Testis (tissue), 3 donors: ENCODE measurements around the gene MED13. TPM values are rescaled to one million over a fixed set of nuclear protein-coding genes. Genes with fewer than 3 reads are reported as not detected.

Experiments used
- DNase-seq: peaks from one replicate; pipeline ENCODE4 v3.0.0-alpha.2; 2019
- H3K27ac ChIP-seq, 2 donors: fragments of 200-600 bp; sonication (generic); one replicate each; pipeline ENCODE4 v1.5.1; 2019
- H3K27me3 ChIP-seq: fragments of 200-600 bp; sonication (generic); one replicate; pipeline ENCODE4 v1.5.1; 2019
- H3K36me3 ChIP-seq: fragments of 200-600 bp; sonication (generic); one replicate; pipeline ENCODE4 v1.5.1; 2017; ENCODE audit warnings: low read depth; ENCODE audit errors: missing control alignments
- H3K4me1 ChIP-seq: fragments of 200-600 bp; sonication (generic); one replicate; pipeline ENCODE4 v1.5.1; 2019
- H3K4me3 ChIP-seq, 2 donors: fragments of 200-600 bp; sonication (generic); one replicate each; pipeline ENCODE4 v1.5.1; 2017 to 2019
- H3K9me3 ChIP-seq: fragments of 200-600 bp; sonication (generic); one replicate; pipeline ENCODE4 v1.5.1; 2017
- POLR2A ChIP-seq: fragments of 450-650 bp; IDR thresholded peaks from one replicate; pipeline ENCODE4 v1.6.1; 2017; ENCODE audit warnings: antibody characterized with exemption, mild to moderate bottlenecking, moderate library complexity
- WGBS, 2 donors: methylation state at CpG; one replicate each; pipeline ENCODE4 v1.1.5; 2018; 5-methylcytosine and 5-hydroxymethylcytosine counted together
- intact Hi-C: fragments of 100-400 bp; cut with DNase I; formaldehyde crosslinking; loops from one replicate; pipeline ENCODE4 v1.15.1; 2023; ENCODE audit warnings: low total_unique reads
- polyA plus RNA-seq: library from polyadenylated mRNA; stranded (reverse); fragments of 350-450 nt; fragmentation: Illumina TruSeq; extraction: RNeasy Lipid Tissue Mini Kit (QIAGEN cat#74804); gene quantifications from one replicate; pipeline ENCODE4 v1.2.3, GENCODE V29; 2014; ENCODE audit warnings: low read depth, low replicate concordance; ENCODE audit not compliant: insufficient read depth
- total RNA-seq, 2 donors: library from RNA; depleted of rRNA; stranded (reverse); fragments of >200 nt; gene quantifications; one replicate each; pipeline ENCODE4 v1.2.3, GENCODE V29; 2016
- TF ChIP-seq, protein P1 (sequence below), 3 experiments: fragments of 450-650 bp in 2 of 3; fragments of 200-600 bp in 1 of 3; sonication (generic) in 1 of 3; IDR thresholded peaks; one replicate each; pipeline ENCODE4 v1.5.1; 2016 to 2019; ENCODE audit warnings: antibody characterized with exemption in 3 of 3, mild to moderate bottlenecking in 2 of 3, moderate library complexity in 1 of 3

MED13 gene
- total and polyA plus RNA-seq, 3 donors from 2014 or later = 44.0 to 145 (median 98.7) TPM

DNA sequence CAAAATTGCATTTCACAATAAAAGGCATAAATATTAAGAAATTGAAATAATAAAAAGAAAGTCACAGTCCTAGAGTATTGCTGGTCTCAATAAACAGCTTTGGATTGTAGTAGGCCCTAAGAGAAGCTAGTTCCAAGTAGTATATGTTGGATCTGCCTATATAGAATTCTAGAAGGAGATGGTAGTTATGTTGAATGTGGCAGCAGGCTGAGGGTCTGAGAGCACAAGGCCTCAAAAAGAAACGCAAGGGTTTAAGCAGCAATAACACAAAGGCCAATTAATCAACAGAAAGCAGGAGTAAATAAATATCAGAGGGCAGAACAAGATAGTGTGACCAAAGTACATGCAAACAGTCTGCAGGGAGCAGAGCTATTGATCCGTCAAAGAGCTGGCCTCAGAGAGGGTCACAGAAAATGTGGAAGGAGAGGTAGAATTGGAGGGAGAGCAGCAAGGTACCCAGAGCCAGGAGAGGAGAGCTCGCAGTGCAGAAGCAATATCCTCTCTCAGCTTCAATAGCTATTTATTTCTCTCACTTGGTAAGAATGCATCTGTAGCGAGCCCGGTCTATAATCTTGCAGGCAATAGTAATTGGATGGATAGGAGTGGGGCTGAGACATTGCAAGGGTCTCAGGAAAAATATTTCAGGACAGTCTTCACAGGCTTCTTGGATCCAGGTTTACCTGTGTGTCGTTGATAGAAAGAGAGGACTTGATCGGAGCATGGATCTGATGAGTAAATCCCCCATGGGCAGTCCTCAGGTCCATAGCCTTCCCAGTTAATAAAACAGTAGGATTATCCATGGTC, 25.1 kb upstream of the MED13 start:
- Histone ChIP-seq H3K4me3 (no peak overlapping the region), H3K27me3 (no peaks in the 10 kb centered on the region), H3K27ac (no peak overlapping the region), H3K4me1 (no peaks in the 10 kb centered on the region), H3K9me3 (no peaks in the 10 kb centered on the region), H3K36me3 (no peaks in the 10 kb centered on the region)
- intact Hi-C loops = no loop called here
- 89 to 91% methylated on average over 7 of the region's 7 CpGs for WGBS, 2 donors
- TF ChIP-seq, protein P1, sequence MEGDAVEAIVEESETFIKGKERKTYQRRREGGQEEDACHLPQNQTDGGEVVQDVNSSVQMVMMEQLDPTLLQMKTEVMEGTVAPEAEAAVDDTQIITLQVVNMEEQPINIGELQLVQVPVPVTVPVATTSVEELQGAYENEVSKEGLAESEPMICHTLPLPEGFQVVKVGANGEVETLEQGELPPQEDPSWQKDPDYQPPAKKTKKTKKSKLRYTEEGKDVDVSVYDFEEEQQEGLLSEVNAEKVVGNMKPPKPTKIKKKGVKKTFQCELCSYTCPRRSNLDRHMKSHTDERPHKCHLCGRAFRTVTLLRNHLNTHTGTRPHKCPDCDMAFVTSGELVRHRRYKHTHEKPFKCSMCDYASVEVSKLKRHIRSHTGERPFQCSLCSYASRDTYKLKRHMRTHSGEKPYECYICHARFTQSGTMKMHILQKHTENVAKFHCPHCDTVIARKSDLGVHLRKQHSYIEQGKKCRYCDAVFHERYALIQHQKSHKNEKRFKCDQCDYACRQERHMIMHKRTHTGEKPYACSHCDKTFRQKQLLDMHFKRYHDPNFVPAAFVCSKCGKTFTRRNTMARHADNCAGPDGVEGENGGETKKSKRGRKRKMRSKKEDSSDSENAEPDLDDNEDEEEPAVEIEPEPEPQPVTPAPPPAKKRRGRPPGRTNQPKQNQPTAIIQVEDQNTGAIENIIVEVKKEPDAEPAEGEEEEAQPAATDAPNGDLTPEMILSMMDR (IDR thresholded peaks at IDR 0.05) = no peak
- no peak for TF ChIP-seq POLR2A
- DNase-seq = no peak

DNA sequence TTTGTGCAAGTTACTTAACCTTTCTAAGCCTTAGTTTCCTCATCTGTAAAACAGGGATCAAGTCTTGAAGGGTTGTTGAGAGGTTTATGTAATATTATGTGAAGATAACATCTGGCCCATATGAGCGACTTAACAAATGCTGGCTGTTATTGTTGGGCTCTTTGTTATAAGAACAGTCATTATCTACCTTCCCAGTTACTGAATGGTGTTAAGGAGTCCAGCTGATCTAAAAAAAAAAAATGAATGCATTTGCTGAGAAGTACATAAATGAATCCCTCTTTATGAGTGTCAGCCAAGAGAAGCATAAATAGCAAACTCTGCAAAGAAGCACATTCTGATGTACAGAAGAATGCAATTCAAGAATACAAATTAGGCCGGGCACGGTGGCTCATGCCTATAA, 24.3 kb upstream of the MED13 start:
- no peaks in the 10 kb centered on the region for H3K9me3 ChIP-seq
- intact Hi-C loops = no loop called here
- no peaks in the 10 kb centered on the region for H3K36me3 ChIP-seq
- DNase-seq = no peak
- WGBS, 2 donors = 84 to 95% methylated on average over 3 of the region's 3 CpGs
- no peaks in the 10 kb centered on the region for H3K4me1 ChIP-seq
- TF ChIP-seq, protein P1 (IDR thresholded peaks at IDR 0.05) = no peak
- no peak for TF ChIP-seq POLR2A
- H3K4me3 ChIP-seq = no peak overlapping the region
- H3K27ac ChIP-seq = no peak overlapping the region
- no peaks in the 10 kb centered on the region for H3K27me3 ChIP-seq

DNA sequence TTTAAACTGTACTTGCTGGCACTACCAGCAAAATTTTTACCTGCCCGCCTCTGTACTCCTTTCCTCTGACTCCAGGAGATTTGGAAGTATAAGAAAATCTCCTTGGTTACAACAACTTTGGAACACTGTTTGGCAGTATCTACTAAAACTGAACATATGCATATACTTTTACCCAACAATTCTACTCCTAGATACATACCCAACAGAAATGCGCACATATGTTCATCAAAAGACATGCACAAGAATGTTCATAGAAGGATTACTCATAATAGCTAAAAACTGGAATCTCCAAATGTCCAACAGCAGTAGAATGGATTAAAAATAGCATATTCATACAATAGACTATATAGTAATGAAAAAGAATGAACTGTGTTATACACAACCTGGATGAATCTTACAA, 21.7 kb upstream of the MED13 start:
- intact Hi-C loops = no loop called here
- 79 to 99% methylated on average over 2 of the region's 2 CpGs for WGBS, 2 donors
- Histone ChIP-seq H3K27me3 (no peaks in the 10 kb centered on the region), H3K27ac (no peak overlapping the region), H3K9me3 (no peaks in the 10 kb centered on the region), H3K4me1 (no peaks in the 10 kb centered on the region), H3K36me3 (no peaks in the 10 kb centered on the region), H3K4me3 (no peak overlapping the region)
- TF ChIP-seq POLR2A = no peak
- TF ChIP-seq, protein P1 (IDR thresholded peaks at IDR 0.05) = no peak
- DNase-seq = no peak

DNA sequence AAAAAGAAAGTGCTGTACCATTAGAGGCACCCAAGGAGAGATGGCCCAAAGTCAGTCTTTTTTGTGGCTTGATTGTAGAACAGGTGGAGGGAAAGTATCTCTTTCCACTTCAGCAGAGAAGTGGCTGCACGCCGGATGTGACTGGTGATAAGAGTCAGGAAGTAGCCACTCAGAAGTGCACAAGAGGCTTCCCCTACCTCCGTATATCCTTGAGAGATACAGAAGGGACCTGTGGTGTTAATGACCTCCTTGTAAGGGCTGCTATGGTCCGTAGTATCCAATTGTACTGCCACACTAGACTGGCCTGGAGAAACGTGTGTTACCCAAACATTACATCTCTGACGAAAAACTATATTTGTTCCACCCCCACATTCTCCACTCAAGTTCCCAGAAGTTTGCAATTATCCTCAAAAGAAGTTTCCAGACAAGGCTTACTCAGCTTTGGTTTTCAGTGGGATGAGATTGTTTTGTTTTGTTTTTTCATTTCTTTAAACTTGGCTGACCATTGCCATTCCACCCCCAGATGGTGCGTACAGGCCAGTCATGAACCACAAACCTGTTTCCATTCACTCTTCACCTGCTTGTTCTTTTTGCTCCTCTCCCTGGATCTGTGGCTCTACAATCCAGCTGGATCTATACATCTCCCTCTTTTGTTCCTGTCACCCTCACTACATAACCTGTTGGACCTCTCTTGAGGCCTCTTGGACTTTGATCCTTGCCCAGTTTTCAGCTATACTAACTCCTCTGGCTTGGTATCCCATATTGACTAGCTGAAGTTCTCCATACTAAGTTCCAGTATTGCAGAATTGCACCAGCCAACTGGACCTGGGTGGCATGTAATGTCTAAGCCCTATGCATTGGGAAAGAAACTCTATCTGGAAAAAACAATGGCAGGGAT, 20.7 kb upstream of the MED13 start:
- Histone ChIP-seq H3K27ac (no peak overlapping the region), H3K36me3 (no peaks in the 10 kb centered on the region), H3K27me3 (no peaks in the 10 kb centered on the region), H3K4me3 (no peak overlapping the region), H3K4me1 (no peaks in the 10 kb centered on the region), H3K9me3 (no peaks in the 10 kb centered on the region)
- intact Hi-C loops = no loop called here
- 60 to 63% methylated on average over 7 of the region's 7 CpGs for WGBS, 2 donors
- no peak for DNase-seq
- TF ChIP-seq POLR2A = no peak
- TF ChIP-seq, protein P1 (IDR thresholded peaks at IDR 0.05) = no peak
